NCI-H226 (cell line): ENCODE data around the gene RAP2A.
A peak's percentile ranks its signal among the peaks of the same experiment; 100 is the strongest.

Source experiments
- DNase-seq: peaks from one replicate; pipeline ENCODE4 v3.0.0-alpha.2; 2015

The RAP2A gene

DNA sequence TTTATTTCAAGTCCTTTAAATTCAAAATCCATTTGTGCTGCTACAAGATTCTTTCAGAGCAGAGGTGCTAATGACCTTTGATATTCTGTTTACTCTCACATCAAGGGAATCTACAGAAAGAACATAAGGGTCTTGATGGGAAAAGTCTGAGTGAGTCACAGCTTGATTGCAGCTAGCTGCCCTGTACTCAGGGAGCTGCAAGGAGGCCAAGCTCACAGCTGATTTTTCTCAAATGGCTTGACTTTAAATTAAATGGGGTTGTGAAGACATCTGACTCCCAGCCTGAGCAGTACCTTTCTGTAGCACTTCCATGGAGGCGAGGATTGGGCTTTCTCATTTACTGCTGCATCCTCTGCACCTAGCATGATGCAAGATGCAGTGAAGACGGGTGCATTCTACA is 62.5 kb downstream of the RAP2A start:
- no peak for DNase-seq

DNA sequence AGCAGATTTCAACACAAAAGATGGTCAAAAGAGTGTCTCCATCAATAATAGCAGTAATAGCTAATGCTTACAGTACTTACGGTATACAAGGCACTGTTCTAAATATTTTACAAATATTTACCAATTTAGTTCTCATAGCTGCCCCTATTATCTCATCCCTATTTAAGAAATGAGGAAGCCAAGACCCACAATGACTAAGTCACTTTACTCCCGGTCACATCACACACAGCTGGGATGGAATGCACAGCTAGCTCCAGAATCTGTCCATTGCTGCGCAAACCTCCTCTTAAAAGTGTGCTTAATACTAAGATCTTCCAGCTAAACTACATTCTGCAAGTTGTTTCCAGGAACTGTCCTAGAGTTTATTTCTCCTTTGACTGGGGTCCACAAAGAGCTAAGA is 63.4 kb downstream of the RAP2A start:
- DNase-seq = no peak

DNA sequence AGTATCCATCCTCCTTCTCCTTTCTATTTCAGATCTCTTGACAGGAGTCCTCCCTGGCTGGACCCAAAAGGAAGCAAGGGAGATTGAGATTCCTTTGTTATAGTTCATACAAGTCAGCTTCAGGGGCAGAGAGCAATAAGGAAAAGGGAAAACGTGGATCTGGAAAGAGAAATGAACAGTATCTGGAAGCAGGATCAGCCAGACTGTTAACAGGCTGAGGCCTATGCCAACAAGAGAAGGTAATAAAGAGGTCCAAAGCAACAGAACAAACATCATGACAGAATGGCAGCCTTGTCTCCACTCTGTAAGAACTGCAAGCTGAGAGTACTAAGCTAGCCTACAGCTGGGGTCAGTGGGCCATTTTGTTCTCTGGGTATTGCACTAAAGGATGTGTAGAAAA is 64.5 kb downstream of the RAP2A start:
- DNase-seq = no peak

DNA sequence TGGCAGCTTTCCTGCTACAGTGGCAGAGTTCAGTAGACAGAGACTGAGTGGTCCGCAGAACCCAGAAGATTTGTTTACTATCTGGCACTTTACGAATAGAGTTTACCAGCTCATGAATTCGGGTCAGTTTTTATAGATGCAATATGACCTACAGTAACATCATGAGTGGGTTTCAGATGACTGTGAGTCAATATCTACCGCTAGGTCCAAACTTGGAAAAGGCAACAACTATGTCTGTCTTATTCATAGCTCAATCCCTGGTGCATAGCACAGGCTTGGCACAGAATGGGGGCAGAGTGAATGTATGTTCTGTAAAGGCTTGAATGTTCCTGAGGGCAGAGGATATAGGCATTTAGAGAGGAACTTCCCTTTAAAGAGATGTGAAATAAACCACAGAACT is 65.2 kb downstream of the RAP2A start:
- no peak for DNase-seq

DNA sequence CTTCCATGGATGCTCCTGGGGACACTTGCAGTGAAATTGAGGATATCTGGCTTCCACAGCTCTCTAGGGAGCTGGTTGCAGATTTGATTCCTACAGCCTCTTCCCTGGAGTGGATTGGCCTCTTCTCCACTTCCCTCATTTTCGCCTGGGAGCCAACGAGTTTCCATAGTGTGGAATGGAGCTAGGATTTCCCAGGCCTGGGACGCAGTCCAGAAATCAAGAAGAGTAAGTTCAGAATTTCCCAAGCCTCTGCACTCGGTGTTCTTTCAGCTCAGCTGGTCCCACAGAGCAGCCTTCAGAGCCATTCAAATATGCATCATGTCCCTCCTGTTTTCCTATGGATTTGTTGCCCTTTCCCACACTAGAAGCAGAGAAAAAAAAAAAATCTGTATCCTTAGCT is 68.2 kb downstream of the RAP2A start:
- no peak for DNase-seq

DNA sequence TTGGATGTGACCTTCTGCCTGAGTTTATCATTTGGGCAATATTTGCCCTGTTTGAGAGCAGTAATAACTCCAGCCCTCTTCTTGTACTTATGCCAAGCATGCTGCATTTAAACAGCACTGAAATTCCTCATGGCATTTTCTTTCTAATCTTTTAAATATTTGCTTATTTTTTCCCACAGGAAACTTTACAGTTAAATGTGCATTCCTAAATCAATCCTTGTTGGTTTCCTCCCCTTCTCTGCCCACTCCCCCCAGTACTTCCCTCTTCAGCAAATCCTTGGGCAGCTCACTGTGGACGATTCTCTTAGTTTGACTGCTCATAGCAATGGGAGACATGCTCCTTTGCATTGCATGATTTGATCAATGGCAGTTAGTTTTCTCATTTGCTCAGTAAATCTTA is 68.7 kb downstream of the RAP2A start:
- no peak for DNase-seq

DNA sequence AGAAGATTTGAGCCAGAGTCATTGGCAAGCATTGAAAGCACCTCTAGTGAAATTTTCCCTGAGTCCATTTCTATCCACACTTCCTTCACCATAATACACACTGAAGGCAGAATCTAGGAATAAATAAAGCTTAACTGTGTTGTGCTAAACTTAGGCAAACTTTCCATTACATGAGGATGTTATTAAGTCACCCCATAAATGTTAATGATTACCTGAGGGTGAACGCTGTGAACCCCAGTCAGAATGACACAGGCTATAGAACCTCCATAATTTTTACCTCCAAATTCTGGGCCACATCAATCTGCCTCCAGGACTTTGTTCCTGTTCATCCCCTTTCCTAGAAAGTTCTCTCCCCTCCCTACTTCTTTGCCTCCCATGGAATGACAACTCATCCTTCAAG is 71.0 kb downstream of the RAP2A start:
- no peak for DNase-seq

DNA sequence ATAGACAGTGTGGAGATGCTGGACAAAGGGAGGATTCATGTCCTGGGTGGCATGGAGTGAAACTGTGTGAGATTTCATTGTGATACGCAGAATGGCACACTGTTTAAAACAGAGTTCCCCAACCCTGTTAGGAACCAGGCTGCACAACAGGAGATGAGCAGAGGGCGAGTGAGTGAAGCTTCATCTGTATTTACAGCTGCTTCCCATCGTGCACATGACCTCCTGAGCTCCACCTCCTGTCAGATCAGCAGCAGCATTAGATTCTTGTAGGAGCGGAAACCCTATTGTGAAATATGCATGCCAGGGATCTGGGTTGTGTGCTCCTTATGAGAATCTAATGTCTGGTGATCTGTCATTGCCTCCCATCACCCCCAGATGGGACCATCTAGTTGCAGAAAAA is 72.5 kb downstream of the RAP2A start:
- peak; percentile 59 for DNase-seq

DNA sequence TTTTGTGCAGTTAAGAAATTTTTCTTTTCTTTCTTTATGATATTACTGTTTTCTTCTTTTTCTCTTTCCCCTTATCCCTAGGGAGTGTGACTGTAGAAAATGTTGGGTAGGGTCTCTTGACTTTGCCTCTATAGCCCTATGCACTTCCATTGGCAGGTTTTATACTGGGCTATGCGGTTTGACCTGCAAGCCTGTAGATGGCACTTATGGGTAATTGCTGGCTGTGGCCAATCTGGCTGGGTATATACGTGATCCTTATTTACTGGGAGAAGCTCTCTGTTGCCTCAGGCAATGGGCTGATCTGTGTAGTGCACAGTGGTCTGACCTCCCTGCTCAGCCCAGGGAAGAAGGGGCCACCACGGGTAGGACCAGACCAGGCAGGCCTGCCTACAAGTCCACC is 78.8 kb downstream of the RAP2A start:
- DNase-seq = peak; percentile 7

DNA sequence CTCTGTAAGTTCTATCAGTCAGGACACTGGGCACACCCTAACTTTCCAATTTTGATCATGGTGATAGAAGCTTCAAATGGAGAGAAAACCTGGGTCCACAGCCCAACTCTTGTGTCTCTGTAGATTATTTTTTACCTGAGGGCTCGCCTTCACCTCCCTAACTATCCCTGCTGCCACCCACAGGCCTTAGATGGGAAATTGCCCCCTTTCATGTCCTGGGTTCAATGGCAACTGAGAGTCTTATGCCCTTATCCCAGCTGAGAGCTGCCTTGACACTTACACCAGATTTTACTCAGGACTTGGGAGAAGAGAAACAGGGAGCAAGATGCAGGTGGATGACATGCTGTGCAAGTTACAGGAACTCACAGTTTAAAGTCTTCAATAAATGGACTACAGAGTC is 81.7 kb downstream of the RAP2A start:
- DNase-seq = no peak

DNA sequence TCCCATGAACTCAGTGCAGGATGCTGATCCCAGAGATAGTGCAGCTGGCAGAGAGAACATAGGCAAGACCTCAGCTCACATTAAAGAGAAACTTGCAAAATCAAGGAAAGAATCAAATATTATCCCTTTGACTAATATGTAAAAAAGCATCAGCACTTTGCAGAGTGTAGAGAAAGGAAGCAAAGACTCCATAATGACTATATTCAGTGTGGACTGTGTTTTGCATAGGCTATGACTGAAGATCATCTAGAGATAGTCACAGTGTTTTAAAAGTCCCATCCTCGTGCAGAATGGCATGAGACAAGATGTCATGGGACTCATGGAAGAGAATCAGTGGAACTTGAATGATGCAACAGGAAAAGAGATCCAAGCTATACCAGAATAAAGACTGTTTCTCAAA is 84.0 kb downstream of the RAP2A start:
- no peak for DNase-seq
